Colon (tissue), 2 donors: ENCODE measurements around the gene THSD7A.

ENCODE experiments used
- FAIRE-seq: peaks from 2 replicates; lab custom pipeline; 2012; peaks lifted over from hg19 to GRCh38; lab: Jason Lieb, UNC
- donor health status: control.
- donor health status: control.

The THSD7A gene

DNA sequence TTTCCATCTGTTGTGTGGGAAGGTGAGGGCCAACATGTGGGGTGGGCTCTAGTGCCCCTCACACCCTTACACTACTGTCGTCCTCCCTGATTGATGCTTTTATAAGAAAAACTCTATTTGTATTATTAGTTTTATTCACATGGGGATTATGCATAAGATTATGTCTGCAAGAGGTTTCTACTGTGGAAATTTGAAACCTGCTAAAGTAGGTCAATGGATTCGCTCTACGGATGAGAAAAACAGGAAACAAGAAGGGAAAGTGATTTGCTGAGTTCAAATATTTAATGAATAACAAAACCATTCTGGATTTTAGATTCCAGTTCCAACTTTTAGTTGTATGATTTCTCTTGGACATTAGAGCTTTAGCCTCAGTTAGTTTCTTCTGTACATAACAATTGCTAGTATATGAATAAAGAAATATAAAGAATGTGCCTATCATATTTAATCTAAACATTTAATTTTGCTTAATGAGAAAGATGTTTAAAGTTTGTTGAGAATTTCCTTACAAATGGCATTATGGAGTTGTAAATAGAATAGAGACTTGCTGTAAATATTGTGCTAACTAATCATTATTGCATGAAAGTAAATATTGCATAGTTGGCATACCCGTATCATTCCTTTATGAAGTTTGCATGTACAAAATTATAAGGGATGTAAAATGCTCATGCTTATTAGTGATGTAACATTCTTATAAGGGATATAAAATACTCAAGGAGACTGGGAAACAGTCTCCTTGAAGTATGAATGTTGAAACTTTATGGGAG, 193.8 kb downstream of the THSD7A start:
- FAIRE-seq: no peak

DNA sequence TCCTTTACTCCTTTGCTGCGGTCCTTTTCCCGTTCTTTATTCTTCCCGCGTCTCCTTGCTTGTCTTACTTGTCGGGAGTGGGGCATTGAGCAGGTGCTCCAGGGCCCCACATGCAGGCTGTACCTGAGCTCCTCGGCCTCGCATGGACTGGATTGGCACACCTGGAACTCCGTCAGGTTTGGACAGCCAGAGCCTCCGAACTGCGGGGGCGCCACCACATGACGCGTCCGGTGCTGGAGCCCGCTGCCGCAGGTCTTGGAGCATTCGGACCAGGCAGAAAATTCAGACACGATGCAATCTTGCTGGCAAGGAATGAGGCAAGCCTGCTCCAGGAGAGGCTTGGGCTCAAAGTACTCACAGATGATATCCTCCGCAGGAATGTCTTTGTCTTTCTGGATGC, 195.7 kb downstream of the THSD7A start:
- FAIRE-seq: no peak

DNA sequence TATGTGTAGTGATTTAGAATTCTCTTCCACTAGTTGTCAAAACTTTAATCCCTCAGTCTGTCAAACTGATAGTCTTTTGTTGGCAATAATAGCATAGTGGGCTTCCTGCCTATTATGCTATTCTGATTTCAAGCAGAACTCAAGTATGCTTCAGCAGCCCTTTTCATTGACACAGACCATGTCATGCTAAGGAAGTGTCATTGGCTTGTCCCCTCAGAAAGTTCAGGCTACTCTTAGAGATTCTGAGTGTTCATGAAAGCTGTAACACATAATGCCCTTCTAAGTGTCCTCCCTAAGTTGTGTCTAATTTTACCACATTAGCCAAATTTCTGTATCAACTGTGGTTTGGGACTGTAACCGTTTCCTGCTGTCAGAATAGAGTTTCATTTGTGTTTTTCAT, 198.7 kb downstream of the THSD7A start:
- FAIRE-seq: no peak

- no peak for FAIRE-seq
Measured at GRCh38 chr7:11630355-11630754, 201.6 kb downstream of the THSD7A start.

GRCh38 chr7:11625669-11626068, 206.3 kb downstream of the THSD7A start:
- no peak for FAIRE-seq

DNA sequence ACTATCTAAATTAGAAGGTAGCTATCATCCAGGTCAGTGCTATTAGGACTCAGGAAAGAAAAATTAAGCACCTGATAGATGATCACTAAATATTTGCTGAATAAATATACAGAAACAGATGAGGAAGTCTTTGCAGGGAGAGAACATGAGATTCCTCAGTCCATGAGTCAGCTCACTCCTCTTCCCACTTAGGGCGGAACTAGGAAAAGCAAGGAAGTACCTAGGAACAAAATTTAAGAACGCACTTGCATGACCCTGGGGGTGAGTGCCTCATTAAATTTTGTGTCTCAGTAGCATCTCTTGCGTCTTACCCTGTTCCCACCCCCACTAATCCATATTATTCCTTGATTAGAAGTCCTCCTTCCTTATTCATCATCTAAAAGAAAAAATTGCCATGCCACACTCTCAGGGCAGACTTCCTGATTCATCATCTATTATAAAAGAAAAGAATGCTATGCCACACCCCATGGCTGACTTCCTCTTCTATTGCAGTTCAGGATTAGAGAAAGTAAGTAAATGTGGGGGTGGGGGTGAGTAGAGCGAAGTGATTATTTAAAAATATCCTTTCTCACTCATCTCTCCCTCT, 208.8 kb downstream of the THSD7A start:
- no peak for FAIRE-seq

DNA sequence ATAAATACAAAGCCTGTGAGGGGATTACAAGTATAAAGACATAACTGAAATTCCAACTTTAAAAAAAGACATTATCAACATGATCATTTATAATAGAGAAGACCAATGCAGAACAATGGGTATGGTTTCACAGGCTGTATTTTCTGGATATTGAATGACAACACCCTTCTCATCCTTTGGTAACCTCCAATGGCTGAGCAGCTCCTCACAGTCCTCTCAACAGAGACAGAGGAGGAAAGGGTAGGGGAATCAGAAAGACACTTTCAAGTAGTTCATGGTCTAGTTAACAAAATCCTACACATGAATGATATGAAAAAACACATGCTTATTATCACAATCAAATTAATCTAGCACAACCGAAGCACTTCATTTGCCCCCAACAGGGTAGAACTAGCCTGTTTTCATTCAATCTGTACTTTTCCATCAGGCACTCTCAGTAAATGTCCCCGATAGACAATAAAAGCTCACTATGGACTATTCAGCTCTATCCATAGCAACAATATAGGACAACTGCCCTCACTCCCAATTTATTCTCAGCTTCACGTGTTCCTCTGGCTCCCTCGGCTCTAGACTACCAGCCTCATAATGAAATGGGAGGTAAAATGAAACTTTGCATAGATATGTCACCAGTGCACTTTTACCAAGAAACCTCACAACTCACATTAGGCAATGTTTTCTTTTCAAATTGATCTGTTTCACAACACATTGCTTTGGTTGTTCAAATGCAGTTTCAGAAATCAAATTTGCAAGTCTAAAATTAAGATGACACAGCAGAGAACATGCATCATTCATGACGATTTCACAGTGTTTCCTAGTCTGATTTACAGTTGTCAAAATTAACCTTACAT, 211.4 kb downstream of the THSD7A start:
- no peak for FAIRE-seq

DNA sequence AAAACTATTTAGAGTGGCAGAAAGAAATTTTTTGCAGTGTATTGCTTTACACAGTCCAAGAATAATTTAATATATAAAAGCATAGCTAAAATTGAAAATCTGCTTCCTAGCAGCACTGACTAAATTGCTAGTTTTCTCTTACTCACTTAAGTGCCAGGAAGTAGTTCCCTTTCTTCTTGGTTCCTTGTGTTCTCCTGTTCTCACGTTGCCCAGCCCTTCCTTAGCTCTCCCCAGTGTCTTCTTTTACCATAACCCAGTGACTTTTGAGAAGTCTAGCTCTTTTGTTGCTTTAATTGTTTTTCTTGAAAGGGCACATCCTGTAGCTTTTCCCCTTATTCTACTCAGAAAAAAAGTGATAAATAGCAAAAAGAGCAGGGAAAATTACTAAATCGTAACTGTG, 215.5 kb downstream of the THSD7A start:
- no peak for FAIRE-seq

GRCh38 chr7:11615174-11615573, 216.8 kb downstream of the THSD7A start:
- FAIRE-seq: no peak

GRCh38 chr7:11613292-11613930, 218.6 kb downstream of the THSD7A start:
- FAIRE-seq: no peak

DNA sequence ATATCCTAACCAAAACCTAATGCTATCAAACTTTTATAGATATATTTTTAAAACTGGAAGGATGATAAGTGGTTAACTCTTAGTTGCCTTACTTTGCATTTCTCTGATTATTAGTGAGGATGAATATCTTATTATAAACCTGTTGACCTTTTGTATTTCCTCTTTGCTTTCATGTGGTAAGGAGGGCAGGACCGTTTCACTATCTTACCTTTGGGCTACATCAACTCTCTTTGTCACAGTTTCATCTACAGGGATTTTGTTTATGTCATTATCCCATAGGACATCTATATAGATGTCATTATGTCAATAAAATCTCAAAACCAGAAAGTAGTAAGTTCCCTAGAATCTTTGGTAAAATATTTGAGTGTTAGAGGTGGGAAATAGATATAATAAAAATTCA, 219.3 kb downstream of the THSD7A start:
- FAIRE-seq: no peak

- no peak for FAIRE-seq
Measured at GRCh38 chr7:11609096-11609670, 222.8 kb downstream of the THSD7A start.

DNA sequence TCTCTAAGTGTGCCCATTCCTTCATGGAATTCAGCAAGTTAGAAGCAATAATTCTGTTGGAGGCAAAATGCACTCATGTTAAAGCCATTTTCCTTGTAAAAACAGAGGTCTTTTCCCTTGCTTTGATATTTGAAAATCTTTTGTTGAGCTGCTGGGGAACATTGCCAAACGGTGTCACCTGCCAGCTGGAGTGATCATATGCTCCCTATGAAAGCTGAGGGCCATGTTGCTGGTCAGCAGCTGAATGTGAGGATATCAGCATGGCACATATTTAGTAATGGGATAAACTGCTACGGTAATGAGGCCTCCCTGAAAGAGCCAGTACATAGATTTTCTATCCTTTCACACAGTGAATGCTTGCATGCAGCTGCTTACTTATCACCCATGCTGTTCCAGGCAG, 224.3 kb downstream of the THSD7A start:
- no peak for FAIRE-seq

GRCh38 chr7:11605749-11606148, 226.2 kb downstream of the THSD7A start:
- FAIRE-seq: no peak

DNA sequence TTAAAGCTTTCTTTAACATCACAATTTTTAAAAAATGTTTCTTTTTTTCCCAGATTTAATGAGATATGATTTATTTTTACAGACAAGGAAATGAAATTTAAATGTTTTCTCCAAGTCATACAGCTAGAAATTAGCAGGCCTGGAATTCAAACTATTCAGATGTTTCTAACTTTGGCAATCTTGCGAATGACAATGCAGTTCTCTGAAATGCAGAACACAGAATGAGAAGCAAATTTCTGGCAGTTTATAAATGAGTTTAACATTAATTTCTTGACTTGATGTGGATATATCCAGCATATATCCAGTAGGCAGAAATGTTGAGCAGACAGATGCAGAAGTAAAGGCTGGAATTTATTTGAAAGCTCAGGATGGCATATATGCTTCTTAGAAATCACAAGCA, 227.5 kb downstream of the THSD7A start:
- FAIRE-seq: no peak

DNA sequence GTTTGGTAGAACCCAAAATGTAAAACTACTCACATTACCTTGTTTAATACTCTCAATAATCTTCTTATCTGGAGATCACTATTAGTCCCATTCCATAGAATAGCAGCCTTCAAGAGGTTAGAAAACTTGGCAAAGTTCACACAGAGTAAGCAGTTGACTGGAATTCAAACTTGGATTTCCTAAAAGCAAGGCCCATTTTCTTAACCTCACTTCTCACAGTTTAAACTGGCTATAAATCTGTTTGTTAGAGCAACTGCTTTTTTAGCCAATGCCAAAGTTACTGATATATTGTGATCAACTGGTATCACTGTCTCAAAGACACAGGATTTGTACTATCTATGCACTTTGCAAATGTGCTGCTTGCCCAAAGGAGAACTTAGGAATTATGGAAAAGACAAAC, 230.2 kb downstream of the THSD7A start:
- FAIRE-seq: no peak

GRCh38 chr7:11593322-11593721, 238.7 kb downstream of the THSD7A start:
- FAIRE-seq: no peak

GRCh38 chr7:11592699-11593098, 239.3 kb downstream of the THSD7A start:
- no peak for FAIRE-seq

DNA sequence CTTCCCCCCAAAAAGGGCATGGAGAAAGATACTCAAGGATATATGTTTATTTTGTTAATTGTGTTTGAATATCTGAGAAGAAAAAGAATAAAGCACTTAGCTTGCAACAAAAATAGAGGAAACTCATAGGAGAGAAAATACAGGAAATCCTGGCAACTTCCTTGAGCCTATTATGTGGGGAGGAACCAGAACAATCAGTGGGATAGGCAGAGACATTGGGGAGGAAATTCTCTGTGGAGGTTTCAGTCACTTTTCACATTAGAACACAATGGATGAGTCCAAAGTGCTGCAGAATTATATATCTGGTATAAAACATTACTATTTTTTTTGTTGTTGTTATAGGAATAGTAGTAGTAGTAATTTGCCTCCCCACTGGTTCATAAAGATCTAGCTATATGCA, 240.1 kb downstream of the THSD7A start:
- FAIRE-seq: no peak

DNA sequence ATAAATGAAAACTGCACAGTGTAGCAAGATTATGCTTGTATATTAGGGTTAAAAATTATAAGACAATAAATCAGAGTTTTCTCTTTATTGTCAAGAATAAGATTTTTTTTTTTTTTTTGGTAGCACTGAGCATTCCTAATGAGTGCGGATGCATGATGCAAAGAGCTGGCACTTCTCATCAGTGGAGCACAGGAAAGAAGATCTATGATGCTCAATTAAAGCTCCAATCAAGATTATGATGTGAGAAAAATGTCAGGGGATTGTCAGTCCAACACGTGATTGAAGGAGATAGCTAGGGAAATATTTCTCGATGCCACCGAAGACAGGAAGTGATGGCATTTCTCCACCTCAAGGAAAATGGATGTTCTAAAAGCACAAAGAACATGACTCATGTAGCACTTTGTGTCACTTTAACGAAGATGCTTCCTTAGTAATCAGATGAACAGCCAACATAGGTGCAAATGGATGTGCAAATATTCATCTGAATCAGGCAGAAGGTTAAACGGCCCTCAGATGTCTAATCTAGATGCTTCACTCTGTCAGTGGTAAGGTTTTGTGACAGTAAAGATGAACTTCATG, 240.9 kb downstream of the THSD7A start:
- FAIRE-seq: no peak

DNA sequence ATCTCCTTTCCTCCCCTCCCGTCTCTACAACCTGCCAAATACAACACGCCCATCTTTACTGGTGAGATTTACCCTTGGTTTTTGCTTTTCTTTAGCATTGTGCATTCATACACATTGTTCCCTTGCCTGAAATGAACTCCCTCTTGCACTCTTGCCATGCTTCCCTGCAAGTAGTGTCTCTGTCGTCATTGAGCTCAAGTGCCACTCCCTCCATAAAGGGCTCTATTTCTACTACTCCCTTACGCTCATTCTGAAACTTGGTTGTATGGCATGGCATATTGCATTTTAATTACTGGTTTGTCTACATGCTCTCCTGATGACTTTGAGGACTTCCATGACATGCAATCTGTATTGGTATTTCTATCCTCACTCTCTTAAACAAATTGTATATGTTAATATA, 242.7 kb downstream of the THSD7A start:
- no peak for FAIRE-seq

DNA sequence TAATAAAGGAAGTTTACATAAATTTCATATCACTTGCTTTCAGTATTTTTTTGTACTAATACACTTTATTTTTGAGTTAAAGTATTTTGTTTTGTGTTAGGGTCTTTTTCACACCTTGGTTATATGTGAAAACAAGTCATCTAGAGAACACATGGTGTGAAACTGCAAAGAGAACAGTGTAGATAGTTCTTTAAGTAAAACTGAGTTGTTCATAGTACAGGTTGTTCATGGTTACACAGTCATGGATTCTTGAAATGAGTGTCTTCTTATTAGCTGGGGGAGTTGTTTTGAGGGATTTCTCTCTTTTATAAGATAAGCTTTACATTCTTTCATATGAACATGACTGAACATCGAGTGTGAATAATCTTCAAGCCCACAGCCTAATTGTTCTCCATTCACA, 244.2 kb downstream of the THSD7A start:
- FAIRE-seq: no peak
